GM18505 (cell line): ENCODE data around the gene NAT10.

Experiments used
- ATAC-seq: cut with Tn5 transposase; IDR thresholded peaks from one replicate; pipeline ENCODE4 v1.9.1; 2021; ENCODE audit not compliant: unreplicated experiment
- POLR2A ChIP-seq: IDR thresholded peaks from 4 replicates; pipeline ENCODE4 v1.6.1; 2011; ENCODE audit warnings: borderline replicate concordance; ENCODE audit not compliant: insufficient read depth, insufficient read length; ENCODE audit errors: extremely low read depth

The NAT10 gene

GRCh38 chr11:34188181-34188580, 82.8 kb downstream of the NAT10 start:
- no peak for TF ChIP-seq POLR2A
- no peak for ATAC-seq

GRCh38 chr11:34189191-34189590, 83.8 kb downstream of the NAT10 start:
- ATAC-seq, result no peak
- TF ChIP-seq POLR2A, result no peak

GRCh38 chr11:34190192-34191139, 85.0 kb downstream of the NAT10 start:
- TF ChIP-seq POLR2A, result no peak
- ATAC-seq, result no peak

GRCh38 chr11:34191578-34191977, 86.1 kb downstream of the NAT10 start:
- ATAC-seq, result no peak
- TF ChIP-seq POLR2A, result no peak

- no peak for TF ChIP-seq POLR2A
- no peak for ATAC-seq
Measured at GRCh38 chr11:34192481-34193401, 87.3 kb downstream of the NAT10 start.

- TF ChIP-seq POLR2A, result no peak
- ATAC-seq, result no peak
Measured at GRCh38 chr11:34194576-34195335, 89.3 kb downstream of the NAT10 start.
